NOMO-1 treated with dmso at 0.1 percent for 144 hours (cell line): Measurements from ENCODE around the gene CLIC4.
"Not testable (repeated sequence)": the region's sequence is repeated elsewhere in the genome, so short reads cannot be mapped to it uniquely, and the experiment has no call there.

Source experiments
- DNase-seq: peaks from one replicate; lab custom pipeline; 2025; ENCODE audit not compliant: unreplicated experiment; lab: John Stamatoyannopoulos, UW

Gene CLIC4

GRCh38 chr1:24744911-24745710 is at the start of gene CLIC4:
CLIC4 (plus strand) TSS chr1:24745447; CDS start chr1:24745554, 107 bp downstream.
- peak; percentile 97 for DNase-seq

- DNase-seq = no peak
These were observed 49.0 kb upstream of the CLIC4 start for GRCh38 chr1:24696041-24696755.

GRCh38 chr1:24696756-24697330 is 48.4 kb upstream of the CLIC4 start:
- DNase-seq = no peak

GRCh38 chr1:24697453-24698001 is 47.7 kb upstream of the CLIC4 start:
- not testable (repeated sequence) for DNase-seq

- not testable (repeated sequence) for DNase-seq
These were observed 46.9 kb upstream of the CLIC4 start for GRCh38 chr1:24698326-24698725.

GRCh38 chr1:24699628-24700027 is 45.6 kb upstream of the CLIC4 start:
- no peak for DNase-seq

- DNase-seq = no peak
These were observed 42.5 kb upstream of the CLIC4 start for GRCh38 chr1:24702511-24703293.

GRCh38 chr1:24704411-24705259 is 40.6 kb upstream of the CLIC4 start:
- no peak for DNase-seq

- peak; percentile 20 for DNase-seq
These were observed 39.8 kb upstream of the CLIC4 start for GRCh38 chr1:24705260-24706073.

GRCh38 chr1:24706074-24706389 is 39.2 kb upstream of the CLIC4 start:
- DNase-seq = not testable (repeated sequence)

GRCh38 chr1:24707687-24708086 is 37.6 kb upstream of the CLIC4 start:
- no peak for DNase-seq

- DNase-seq = peak; percentile 81
These were observed 36.3 kb upstream of the CLIC4 start for GRCh38 chr1:24708938-24709337.

GRCh38 chr1:24709791-24710441 is 35.3 kb upstream of the CLIC4 start:
- no peak for DNase-seq

GRCh38 chr1:24711329-24711728 is 33.9 kb upstream of the CLIC4 start:
- DNase-seq = no peak

- DNase-seq = no peak
These were observed 32.1 kb upstream of the CLIC4 start for GRCh38 chr1:24713176-24713575.

GRCh38 chr1:24713736-24714135 is 31.5 kb upstream of the CLIC4 start:
- no peak for DNase-seq

- no peak for DNase-seq
These were observed 30.3 kb upstream of the CLIC4 start for GRCh38 chr1:24714859-24715520.

- DNase-seq = no peak
These were observed 29.6 kb upstream of the CLIC4 start for GRCh38 chr1:24715658-24716057.
